ENCODE data around the gene ZNF532.

- TF ChIP-seq EZH2 (IDR thresholded peaks at IDR 0.05; ENCODE audit: borderline replicate concordance, low read depth, low read length, severe bottlenecking) (no peak), CTCF (IDR thresholded peaks at IDR 0.05; ENCODE audit: borderline replicate concordance, extremely low read depth, low read length, poor library complexity, severe bottlenecking) (no peak)
Measured at GRCh38 chr18:58822944-58823343, 41.7 kb upstream of the ZNF532 start.

All from DND-41 (cell line).